WTC11 (cell line): ENCODE measurements around the gene ARL13A. TPM values are rescaled to one million over a fixed set of nuclear protein-coding genes. Genes with fewer than 3 reads are reported as not detected.

ENCODE experiments used
- ATAC-seq: fragments of 200-7000 bp; cut with Tn5 transposase; 2 replicates; pipeline ENCODE4 v1.10.0; 2021; ENCODE audit warnings: mild to moderate bottlenecking, moderate library complexity
- CTCF ChIA-PET: fragments of 300-600 bp; sonication (Branson Sonifier 250); formaldehyde crosslinking; loops from one replicate; lab custom pipeline; 2021; ENCODE audit warnings: antibody characterized with exemption; lab: Charles Lee
- POLR2A ChIA-PET: fragments of 350-600 bp; sonication (Branson Sonifier 250); formaldehyde crosslinking; loops from one replicate; lab custom pipeline; 2021; ENCODE audit warnings: antibody characterized with exemption; lab: Charles Lee
- DNase-seq: peaks from one replicate; pipeline ENCODE4 v3.0.0; 2021; ENCODE audit warnings: low spot score
- H3K27ac Mint-ChIP-seq: 2 replicates; pipeline ENCODE4 v1.8.0; 2021; ENCODE audit warnings: mixed read lengths
- H3K27me3 Mint-ChIP-seq: 2 replicates; pipeline ENCODE4 v1.8.0; 2021; ENCODE audit warnings: low read depth, mild to moderate bottlenecking, moderate library complexity, mixed read lengths
- H3K36me3 Mint-ChIP-seq: 2 replicates; pipeline ENCODE4 v1.8.0; 2021; ENCODE audit warnings: mixed read lengths
- H3K4me1 Mint-ChIP-seq: 2 replicates; pipeline ENCODE4 v1.8.0; 2022; ENCODE audit warnings: mixed read lengths
- H3K4me3 Mint-ChIP-seq: 2 replicates; pipeline ENCODE4 v1.8.0; 2021; ENCODE audit warnings: mild to moderate bottlenecking, moderate library complexity, mixed read lengths
- H3K9me3 Mint-ChIP-seq: 2 replicates; pipeline ENCODE4 v1.8.0; 2021; ENCODE audit warnings: mixed read lengths
- CBFB ChIP-seq: sonication (generic); formaldehyde crosslinking; IDR thresholded peaks from 2 replicates; pipeline ENCODE4 v1.8.1; 2022; ENCODE audit warnings: mild to moderate bottlenecking, low read depth, missing genetic modification reagents
- ELF4 ChIP-seq: sonication (generic); formaldehyde crosslinking; IDR thresholded peaks from 2 replicates; pipeline ENCODE4 v1.8.1; 2022; ENCODE audit warnings: low read depth, mild to moderate bottlenecking, moderate library complexity, missing genetic modification reagents
- FOXJ3 ChIP-seq: sonication (generic); formaldehyde crosslinking; IDR thresholded peaks from 2 replicates; pipeline ENCODE4 v1.9.0; 2021; ENCODE audit warnings: missing genetic modification reagents, mild to moderate bottlenecking, borderline replicate concordance
- FOXK1 ChIP-seq: sonication (generic); formaldehyde crosslinking; IDR thresholded peaks from 2 replicates; pipeline ENCODE4 v1.8.0; 2022; ENCODE audit warnings: mild to moderate bottlenecking, moderate library complexity, missing genetic modification reagents
- GABPB1 ChIP-seq: sonication (generic); formaldehyde crosslinking; IDR thresholded peaks from 2 replicates; pipeline ENCODE4 v1.8.1; 2023; ENCODE audit warnings: mild to moderate bottlenecking, missing genetic modification reagents
- IRF2 ChIP-seq: sonication (generic); formaldehyde crosslinking; IDR thresholded peaks from 2 replicates; pipeline ENCODE4 v1.8.0; 2022; ENCODE audit warnings: low read depth, missing genetic modification reagents, borderline replicate concordance
- MYBL2 ChIP-seq: sonication (generic); formaldehyde crosslinking; IDR thresholded peaks from 2 replicates; pipeline ENCODE4 v1.8.1; 2023; ENCODE audit warnings: mild to moderate bottlenecking, moderate library complexity, missing genetic modification reagents
- NR1H2 ChIP-seq: sonication (generic); formaldehyde crosslinking; IDR thresholded peaks from 2 replicates; pipeline ENCODE4 v1.9.0; 2021; ENCODE audit warnings: mild to moderate bottlenecking, moderate library complexity, missing genetic modification reagents
- OVOL2 ChIP-seq: fragments of 250-450 bp; sonication (Bioruptor Pico); IDR thresholded peaks from 2 replicates; pipeline ENCODE4 v1.9.0; 2021; ENCODE audit warnings: mild to moderate bottlenecking, borderline replicate concordance
- SP1 ChIP-seq: sonication (generic); formaldehyde crosslinking; conservative IDR thresholded peaks from 2 replicates; pipeline ENCODE4 v1.8.1; 2022; ENCODE audit warnings: missing genetic modification reagents
- TP53 ChIP-seq: sonication (generic); formaldehyde crosslinking; IDR thresholded peaks from 2 replicates; pipeline ENCODE4 v1.8.1; 2023; ENCODE audit warnings: mild to moderate bottlenecking, missing genetic modification reagents
- ZNF138 ChIP-seq: sonication (generic); formaldehyde crosslinking; conservative IDR thresholded peaks from 2 replicates; pipeline ENCODE4 v1.8.1; 2022; ENCODE audit warnings: mild to moderate bottlenecking, moderate library complexity, missing genetic modification reagents
- total RNA-seq: library from RNA; stranded (reverse); gene quantifications from 3 replicates; pipeline ENCODE4 v1.2.3, GENCODE V29; 2021
- TF ChIP-seq, protein P1 (sequence below): sonication (generic); formaldehyde crosslinking; IDR thresholded peaks from 2 replicates; pipeline ENCODE4 v1.8.0; 2022; ENCODE audit warnings: mild to moderate bottlenecking, missing genetic modification reagents
- TF ChIP-seq, protein P2 (sequence below): sonication (generic); formaldehyde crosslinking; IDR thresholded peaks from 2 replicates; pipeline ENCODE4 v1.8.0; 2022; ENCODE audit warnings: mild to moderate bottlenecking, missing genetic modification reagents
- TF ChIP-seq, protein P3 (sequence below): fragments of 200-600 bp; IDR thresholded peaks from 2 replicates; pipeline ENCODE4 v1.8.0; 2022; ENCODE audit warnings: antibody characterized with exemption
- TF ChIP-seq, protein P4 (sequence below): sonication (generic); formaldehyde crosslinking; IDR thresholded peaks from 2 replicates; pipeline ENCODE4 v1.8.1; 2023; ENCODE audit warnings: mild to moderate bottlenecking, moderate library complexity, missing genetic modification reagents
- TF ChIP-seq, protein P5 (sequence below): sonication (generic); formaldehyde crosslinking; IDR thresholded peaks from 2 replicates; pipeline ENCODE4 v1.8.1; 2022; ENCODE audit warnings: missing genetic modification reagents, borderline replicate concordance

Gene ARL13A
- total RNA-seq, 1 experiment from 2014 or later = not detected

DNA sequence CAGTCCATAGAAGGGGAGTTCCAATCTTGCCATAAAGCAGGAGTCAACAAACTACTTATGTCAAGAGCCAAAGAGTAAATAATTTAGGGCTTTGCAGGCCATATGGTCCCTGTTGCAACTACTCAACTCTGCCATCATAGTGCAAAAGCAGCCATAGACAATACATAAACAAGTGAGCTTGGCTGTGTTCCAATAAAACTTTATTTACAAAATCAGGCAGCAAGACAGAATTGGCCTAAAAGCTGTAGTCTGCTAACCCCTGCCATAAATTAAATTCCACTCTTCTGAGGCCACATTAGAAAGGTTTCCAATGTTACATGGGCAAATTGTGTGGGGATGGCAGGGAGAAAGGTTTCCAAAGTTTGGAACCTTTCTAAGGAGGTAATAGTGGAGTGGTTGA is 67.7 kb downstream of the ARL13A start:
- Mint-ChIP-seq H3K27ac (no peak overlapping the region), H3K4me3 (no peak overlapping the region), H3K4me1 (no peaks in the 10 kb centered on the region), H3K9me3 (no peaks in the 10 kb centered on the region)
- no peak for ATAC-seq
- TF ChIP-seq NR1H2 (no peak), FOXJ3 (CRISPR knock-in tag) (no peak), GABPB1 (CRISPR knock-in tag) (no peak), SP1 (CRISPR knock-in tag) (no peak)
- TF ChIP-seq, protein P1, sequence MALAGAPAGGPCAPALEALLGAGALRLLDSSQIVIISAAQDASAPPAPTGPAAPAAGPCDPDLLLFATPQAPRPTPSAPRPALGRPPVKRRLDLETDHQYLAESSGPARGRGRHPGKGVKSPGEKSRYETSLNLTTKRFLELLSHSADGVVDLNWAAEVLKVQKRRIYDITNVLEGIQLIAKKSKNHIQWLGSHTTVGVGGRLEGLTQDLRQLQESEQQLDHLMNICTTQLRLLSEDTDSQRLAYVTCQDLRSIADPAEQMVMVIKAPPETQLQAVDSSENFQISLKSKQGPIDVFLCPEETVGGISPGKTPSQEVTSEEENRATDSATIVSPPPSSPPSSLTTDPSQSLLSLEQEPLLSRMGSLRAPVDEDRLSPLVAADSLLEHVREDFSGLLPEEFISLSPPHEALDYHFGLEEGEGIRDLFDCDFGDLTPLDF (CRISPR knock-in tag) = no peak
- TF ChIP-seq, protein P2, sequence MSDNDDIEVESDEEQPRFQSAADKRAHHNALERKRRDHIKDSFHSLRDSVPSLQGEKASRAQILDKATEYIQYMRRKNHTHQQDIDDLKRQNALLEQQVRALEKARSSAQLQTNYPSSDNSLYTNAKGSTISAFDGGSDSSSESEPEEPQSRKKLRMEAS (CRISPR knock-in tag) = no peak
- TF ChIP-seq, protein P3, sequence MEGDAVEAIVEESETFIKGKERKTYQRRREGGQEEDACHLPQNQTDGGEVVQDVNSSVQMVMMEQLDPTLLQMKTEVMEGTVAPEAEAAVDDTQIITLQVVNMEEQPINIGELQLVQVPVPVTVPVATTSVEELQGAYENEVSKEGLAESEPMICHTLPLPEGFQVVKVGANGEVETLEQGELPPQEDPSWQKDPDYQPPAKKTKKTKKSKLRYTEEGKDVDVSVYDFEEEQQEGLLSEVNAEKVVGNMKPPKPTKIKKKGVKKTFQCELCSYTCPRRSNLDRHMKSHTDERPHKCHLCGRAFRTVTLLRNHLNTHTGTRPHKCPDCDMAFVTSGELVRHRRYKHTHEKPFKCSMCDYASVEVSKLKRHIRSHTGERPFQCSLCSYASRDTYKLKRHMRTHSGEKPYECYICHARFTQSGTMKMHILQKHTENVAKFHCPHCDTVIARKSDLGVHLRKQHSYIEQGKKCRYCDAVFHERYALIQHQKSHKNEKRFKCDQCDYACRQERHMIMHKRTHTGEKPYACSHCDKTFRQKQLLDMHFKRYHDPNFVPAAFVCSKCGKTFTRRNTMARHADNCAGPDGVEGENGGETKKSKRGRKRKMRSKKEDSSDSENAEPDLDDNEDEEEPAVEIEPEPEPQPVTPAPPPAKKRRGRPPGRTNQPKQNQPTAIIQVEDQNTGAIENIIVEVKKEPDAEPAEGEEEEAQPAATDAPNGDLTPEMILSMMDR = no peak
- TF ChIP-seq, all 79 proteins: peak for 0
- ChIA-PET POLR2A (no interaction called here), CTCF (no interaction called here)
- Mint-ChIP-seq H3K27me3 (no peaks in the 10 kb centered on the region), H3K36me3 (peaks cover 12% of the 10 kb centered on the region)
- DNase-seq = no peak

DNA sequence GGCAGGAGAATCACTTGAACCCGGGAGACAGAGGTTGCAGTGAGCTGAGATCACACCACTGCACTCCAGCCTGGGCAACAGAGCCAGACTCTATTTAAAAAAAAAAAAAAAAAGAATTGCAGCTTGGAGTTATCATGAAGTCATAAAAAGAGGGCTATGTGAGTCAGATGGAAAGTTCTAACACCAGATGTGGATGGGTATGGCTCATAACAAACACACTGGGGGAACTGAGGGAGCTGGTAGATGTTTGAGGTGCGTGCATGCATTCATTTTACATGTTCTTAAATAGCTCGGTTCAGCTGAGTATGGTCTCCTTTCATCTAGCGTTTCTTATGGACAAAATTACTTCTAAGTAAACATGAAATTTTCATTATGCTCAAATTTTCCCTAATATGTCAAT is 70.7 kb downstream of the ARL13A start:
- ChIA-PET POLR2A (no interaction called here), CTCF (no interaction called here)

More for the DNA sequence above, 70.7 kb downstream of the ARL13A start:
- no peak overlapping the region for H3K4me3 Mint-ChIP-seq
- no peaks in the 10 kb centered on the region for H3K27me3 Mint-ChIP-seq
- TF ChIP-seq ELF4 (no peak), TP53 (CRISPR knock-in tag) (no peak), ZNF138 (CRISPR knock-in tag) (no peak), CBFB (CRISPR knock-in tag) (no peak), OVOL2 (CRISPR knock-in tag) (no peak), IRF2 (CRISPR knock-in tag) (no peak), FOXK1 (CRISPR knock-in tag) (no peak), MYBL2 (CRISPR knock-in tag) (no peak)
- TF ChIP-seq, protein P4, sequence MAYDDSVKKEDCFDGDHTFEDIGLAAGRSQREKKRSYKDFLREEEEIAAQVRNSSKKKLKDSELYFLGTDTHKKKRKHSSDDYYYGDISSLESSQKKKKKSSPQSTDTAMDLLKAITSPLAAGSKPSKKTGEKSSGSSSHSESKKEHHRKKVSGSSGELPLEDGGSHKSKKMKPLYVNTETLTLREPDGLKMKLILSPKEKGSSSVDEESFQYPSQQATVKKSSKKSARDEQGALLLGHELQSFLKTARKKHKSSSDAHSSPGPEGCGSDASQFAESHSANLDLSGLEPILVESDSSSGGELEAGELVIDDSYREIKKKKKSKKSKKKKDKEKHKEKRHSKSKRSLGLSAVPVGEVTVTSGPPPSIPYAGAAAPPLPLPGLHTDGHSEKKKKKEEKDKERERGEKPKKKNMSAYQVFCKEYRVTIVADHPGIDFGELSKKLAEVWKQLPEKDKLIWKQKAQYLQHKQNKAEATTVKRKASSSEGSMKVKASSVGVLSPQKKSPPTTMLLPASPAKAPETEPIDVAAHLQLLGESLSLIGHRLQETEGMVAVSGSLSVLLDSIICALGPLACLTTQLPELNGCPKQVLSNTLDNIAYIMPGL (CRISPR knock-in tag) = no peak
- TF ChIP-seq, protein P2 (CRISPR knock-in tag) = no peak
- TF ChIP-seq, protein P5, sequence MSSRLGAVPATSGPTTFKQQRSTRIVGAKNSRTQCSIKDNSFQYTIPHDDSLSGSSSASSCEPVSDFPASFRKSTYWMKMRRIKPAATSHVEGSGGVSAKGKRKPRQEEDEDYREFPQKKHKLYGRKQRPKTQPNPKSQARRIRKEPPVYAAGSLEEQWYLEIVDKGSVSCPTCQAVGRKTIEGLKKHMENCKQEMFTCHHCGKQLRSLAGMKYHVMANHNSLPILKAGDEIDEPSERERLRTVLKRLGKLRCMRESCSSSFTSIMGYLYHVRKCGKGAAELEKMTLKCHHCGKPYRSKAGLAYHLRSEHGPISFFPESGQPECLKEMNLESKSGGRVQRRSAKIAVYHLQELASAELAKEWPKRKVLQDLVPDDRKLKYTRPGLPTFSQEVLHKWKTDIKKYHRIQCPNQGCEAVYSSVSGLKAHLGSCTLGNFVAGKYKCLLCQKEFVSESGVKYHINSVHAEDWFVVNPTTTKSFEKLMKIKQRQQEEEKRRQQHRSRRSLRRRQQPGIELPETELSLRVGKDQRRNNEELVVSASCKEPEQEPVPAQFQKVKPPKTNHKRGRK (CRISPR knock-in tag) = no peak
- H3K36me3 Mint-ChIP-seq = peaks cover 6% of the 10 kb centered on the region
- H3K9me3 Mint-ChIP-seq = no peaks in the 10 kb centered on the region
- ATAC-seq (no peak), DNase-seq (no peak)
- H3K4me1 Mint-ChIP-seq = no peaks in the 10 kb centered on the region
- H3K27ac Mint-ChIP-seq = no peak overlapping the region

Other genes with a start within 250 kb of the ARL13A start
- gene SYTL4, start 237.6 kb upstream of the ARL13A start, total RNA-seq = 0.16 to 0.31 TPM (median 0.27 TPM) in 3 replicates
- gene CSTF2, start 149.3 kb upstream of the ARL13A start, total RNA-seq = 29.8 to 30.3 TPM (median 30.2 TPM) in 3 replicates
- gene NOX1, start 95.3 kb upstream of the ARL13A start, total RNA-seq = not detected in 3 replicates
- 1.1 to 1.3 TPM (median 1.2 TPM) in 3 replicates for gene XKRX, start 40.8 kb upstream of the ARL13A start, total RNA-seq
- gene TRMT2B, start 82.4 kb downstream of the ARL13A start, total RNA-seq = 14.3 to 17.3 TPM (median 15.4 TPM) in 3 replicates
- gene TMEM35A, start 109.2 kb downstream of the ARL13A start, total RNA-seq = 3.9 to 4.2 TPM (median 3.9 TPM) in 3 replicates
- gene CENPI, start 128.5 kb downstream of the ARL13A start, total RNA-seq = 18.1 to 20.1 TPM (median 19.5 TPM) in 3 replicates